Right lobe of liver (tissue), 6 donors: ENCODE data around the gene USP9X. TPM values are rescaled to one million over a fixed set of nuclear protein-coding genes. Genes with fewer than 3 reads are reported as not detected.

Experiments
- ATAC-seq, 4 donors: fragments of 200-7000 bp; cut with Tn5 transposase; one replicate each; pipeline ENCODE4 v1.9.1; 2020; ENCODE audit warnings: mild to moderate bottlenecking in 4 of 4, moderate library complexity in 4 of 4
- DNase-seq, 3 donors: peaks; one replicate each; pipeline ENCODE4 v3.0.0-alpha.2; 2020
- H3K27ac ChIP-seq, 3 donors: fragments of 200-600 bp; one replicate each; pipeline ENCODE4 v1.8.0; 2022
- H3K27me3 ChIP-seq, 2 donors: fragments of 200-600 bp; one replicate each; pipeline ENCODE4 v1.8.0; 2022
- H3K36me3 ChIP-seq, 4 donors: fragments of 200-600 bp; sonication (generic) in 1 of 4; one replicate each; pipeline versions ENCODE4 v1.5.1 to v1.8.0; 2017 to 2022; ENCODE audit warnings: control low read depth in 1 of 4
- H3K4me1 ChIP-seq, 4 donors: fragments of 200-600 bp; sonication (generic) in 1 of 4; one replicate each; pipeline versions ENCODE4 v1.5.1 to v1.8.0; 2017 to 2022; ENCODE audit warnings: control low read depth in 1 of 4
- H3K4me3 ChIP-seq, 3 donors: fragments of 200-600 bp; one replicate each; pipeline ENCODE4 v1.8.0; 2022
- H3K9me3 ChIP-seq, 4 donors: fragments of 200-600 bp; sonication (generic) in 1 of 4; one replicate each; pipeline versions ENCODE4 v1.5.1 to v1.8.0; 2017 to 2022; ENCODE audit warnings: control low read depth in 1 of 4
- POLR2A ChIP-seq: fragments of 450-650 bp; IDR thresholded peaks from one replicate; pipeline ENCODE4 v1.6.1; 2017; ENCODE audit warnings: antibody characterized with exemption, mild to moderate bottlenecking
- WGBS: methylation state at CpG from one replicate; pipeline ENCODE4 v1.1.6; 2018; ENCODE audit warnings: low coverage, low lambda C conversion rate; ENCODE audit not compliant: insufficient coverage; ENCODE audit errors: missing lambda C conversion rate; 5-methylcytosine and 5-hydroxymethylcytosine counted together
- intact Hi-C, 2 donors: fragments of 100-400 bp; cut with DNase I; formaldehyde crosslinking; loops; one replicate each; pipeline versions ENCODE4 v1.11.2 to v1.14.1; 2022
- total RNA-seq, 6 experiments: library from RNA; depleted of rRNA in 2 of 6; stranded (reverse); fragments of >200 nt in 2 of 6; fragmentation: NEBNext Ultra II Directional in 3 of 6; extraction: Animal tissue kit (Norgen Biotek cat#: 25700) in 3 of 6; gene quantifications; one replicate each; pipeline versions ENCODE4 v1.1.0 to v1.2.4, GENCODE V29; 2016 to 2023
- TF ChIP-seq, protein P1 (sequence below), 4 donors: fragments of 200-600 bp in 3 of 4; fragments of 450-650 bp in 1 of 4; IDR thresholded peaks; one replicate each; pipeline versions ENCODE4 v1.5.1 to v1.8.0; 2016 to 2022; ENCODE audit warnings: antibody characterized with exemption in 4 of 4, mild to moderate bottlenecking in 2 of 4
- donor health status: DM: no; HTN: yes; CAD: no.
- donor health status: DM: no; HTN: no; CAD: no.
- donor health status: DM: no; HTN: no; CAD: no.
- donor health status: DM: no; HTN: yes; CAD: no.
- donor health status: DM: no; HTN: yes; CAD: no.

The USP9X gene
- total RNA-seq, 6 experiments from 2014 or later, result 53.5 to 76.2 (median 63.1) TPM

- no peak for DNase-seq
- Histone ChIP-seq H3K4me1 (peaks cover 0 to 17% (median 6%) of the 10 kb centered on the region in 4 donors), H3K4me3 (no peak overlapping the region), H3K9me3 (no peaks in the 10 kb centered on the region), H3K27ac (no peak overlapping the region), H3K27me3 (no peaks in the 10 kb centered on the region), H3K36me3 (no peaks in the 10 kb centered on the region)
- 61% methylated on average over 6 of the region's 6 CpGs for WGBS
- TF ChIP-seq, protein P1, sequence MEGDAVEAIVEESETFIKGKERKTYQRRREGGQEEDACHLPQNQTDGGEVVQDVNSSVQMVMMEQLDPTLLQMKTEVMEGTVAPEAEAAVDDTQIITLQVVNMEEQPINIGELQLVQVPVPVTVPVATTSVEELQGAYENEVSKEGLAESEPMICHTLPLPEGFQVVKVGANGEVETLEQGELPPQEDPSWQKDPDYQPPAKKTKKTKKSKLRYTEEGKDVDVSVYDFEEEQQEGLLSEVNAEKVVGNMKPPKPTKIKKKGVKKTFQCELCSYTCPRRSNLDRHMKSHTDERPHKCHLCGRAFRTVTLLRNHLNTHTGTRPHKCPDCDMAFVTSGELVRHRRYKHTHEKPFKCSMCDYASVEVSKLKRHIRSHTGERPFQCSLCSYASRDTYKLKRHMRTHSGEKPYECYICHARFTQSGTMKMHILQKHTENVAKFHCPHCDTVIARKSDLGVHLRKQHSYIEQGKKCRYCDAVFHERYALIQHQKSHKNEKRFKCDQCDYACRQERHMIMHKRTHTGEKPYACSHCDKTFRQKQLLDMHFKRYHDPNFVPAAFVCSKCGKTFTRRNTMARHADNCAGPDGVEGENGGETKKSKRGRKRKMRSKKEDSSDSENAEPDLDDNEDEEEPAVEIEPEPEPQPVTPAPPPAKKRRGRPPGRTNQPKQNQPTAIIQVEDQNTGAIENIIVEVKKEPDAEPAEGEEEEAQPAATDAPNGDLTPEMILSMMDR (IDR thresholded peaks at IDR 0.05), result no peak
- TF ChIP-seq POLR2A, result no peak
- ATAC-seq, result no peak
- intact Hi-C loops, result no loop called here
Measured at GRCh38 chrX:41043674-41044345, 41.4 kb upstream of the USP9X start.

GRCh38 chrX:41045960-41046567, 39.2 kb upstream of the USP9X start:
- Histone ChIP-seq H3K36me3 (no peaks in the 10 kb centered on the region), H3K27ac (peak overlapping the region; percentile 1 to 87 (median 76)), H3K4me3 (no peak overlapping the region), H3K4me1 (peaks cover 0 to 17% (median 7%) of the 10 kb centered on the region in 4 donors), H3K9me3 (no peaks in the 10 kb centered on the region), H3K27me3 (no peaks in the 10 kb centered on the region)
- intact Hi-C loops, result no loop called here
- DNase-seq (peak in 1 of 3 donors; percentile 50), ATAC-seq (peak; percentile 42 to 62 (median 46))
- 23% methylated on average over 2 of the region's 3 CpGs for WGBS
- no peak for TF ChIP-seq POLR2A

DNA sequence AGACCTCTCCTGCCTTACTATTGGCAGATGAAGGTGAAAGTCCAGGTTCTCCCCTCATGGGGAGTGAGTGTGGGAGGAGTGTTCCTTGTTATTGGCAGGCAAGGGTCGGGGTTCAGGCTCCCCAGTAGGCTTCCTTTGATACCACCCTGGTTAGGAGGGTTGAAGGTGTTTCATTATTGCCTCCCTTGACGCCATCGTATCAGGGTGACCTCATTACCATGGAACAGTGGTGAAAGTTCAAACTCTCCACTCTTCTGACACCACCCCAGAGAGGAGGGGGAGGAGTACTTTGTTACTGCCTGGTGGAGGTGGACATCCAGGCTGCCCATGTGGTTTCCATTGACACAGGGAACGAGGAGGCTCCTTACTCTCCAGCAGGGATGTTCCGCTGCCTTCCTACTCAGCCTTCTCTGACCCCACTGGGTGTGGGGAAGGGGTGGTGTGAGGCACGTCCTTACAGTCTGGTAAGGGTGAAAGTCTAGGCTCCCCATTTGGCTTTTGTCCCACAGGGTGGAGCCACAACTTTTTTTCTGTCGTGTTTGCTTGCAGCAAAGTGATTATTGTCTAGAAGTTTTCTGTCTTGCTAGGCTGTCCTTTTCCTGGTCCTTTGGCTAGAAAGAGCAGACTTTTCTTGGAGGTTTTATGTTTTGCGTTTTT, 37.2 kb upstream of the USP9X start:
- DNase-seq (peak; percentile 28 to 65 (median 63)), ATAC-seq (peak; percentile 71 to 82 (median 77))
- intact Hi-C loops, result no loop called here

DNA sequence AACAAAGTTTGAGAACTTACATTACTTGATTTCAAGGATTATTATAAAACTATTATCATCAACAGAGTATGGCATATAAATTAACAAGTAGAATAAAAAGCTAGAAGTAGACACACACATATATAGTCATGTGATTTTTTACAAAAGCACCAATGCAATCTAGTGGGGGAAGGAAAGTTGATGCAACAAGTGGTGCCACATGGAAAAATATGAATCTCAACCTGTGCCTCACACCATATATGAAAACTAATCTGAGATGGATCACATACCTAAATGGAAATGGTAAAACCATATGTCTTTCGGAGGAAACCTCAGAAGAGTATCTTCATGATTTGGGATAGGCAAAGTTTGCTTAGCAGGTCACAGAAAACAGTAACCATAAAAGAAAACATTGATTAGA, 34.9 kb upstream of the USP9X start:
- Histone ChIP-seq H3K36me3 (no peaks in the 10 kb centered on the region), H3K4me1 (peaks cover 0 to 17% (median 7%) of the 10 kb centered on the region in 4 donors), H3K4me3 (no peak overlapping the region), H3K9me3 (no peaks in the 10 kb centered on the region), H3K27me3 (no peaks in the 10 kb centered on the region), H3K27ac (peak overlapping the region in 2 of 3 donors; percentile 49 to 76)
- no peak for TF ChIP-seq POLR2A
- TF ChIP-seq, protein P1 (IDR thresholded peaks at IDR 0.05), result no peak
- DNase-seq (no peak), ATAC-seq (no peak)
- intact Hi-C loops, result no loop called here
- WGBS, result 92% methylated on average over 1 of the region's 1 CpG

More for the DNA sequence above, 37.2 kb upstream of the USP9X start:
- H3K27ac ChIP-seq, result peak overlapping the region; percentile 73 to 87 (median 76)
- TF ChIP-seq, protein P1 (IDR thresholded peaks at IDR 0.05), result no peak
- TF ChIP-seq POLR2A, result no peak
- no peaks in the 10 kb centered on the region for H3K36me3 ChIP-seq
- H3K4me3 ChIP-seq, result no peak overlapping the region
- peaks cover 0 to 17% (median 7%) of the 10 kb centered on the region in 4 donors for H3K4me1 ChIP-seq
- whole genome bisulfite sequencing, result 29% methylated on average over 5 of the region's 8 CpGs
- H3K9me3 ChIP-seq, result no peaks in the 10 kb centered on the region
- no peaks in the 10 kb centered on the region for H3K27me3 ChIP-seq

- H3K36me3 ChIP-seq, result no peaks in the 10 kb centered on the region
- H3K27ac ChIP-seq, result no peak overlapping the region
- no peak for ATAC-seq
- H3K27me3 ChIP-seq, result no peaks in the 10 kb centered on the region
- intact Hi-C loops, result no loop called here
- TF ChIP-seq, protein P1 (IDR thresholded peaks at IDR 0.05), result no peak
- no peak for TF ChIP-seq POLR2A
- H3K4me1 ChIP-seq, result peaks cover 0 to 13% (median 7%) of the 10 kb centered on the region in 4 donors
- H3K9me3 ChIP-seq, result no peaks in the 10 kb centered on the region
- H3K4me3 ChIP-seq, result no peak overlapping the region
- 83% methylated on average over 1 of the region's 1 CpG for WGBS
- no peak for DNase-seq
Measured at GRCh38 chrX:41051288-41051687, 34.0 kb upstream of the USP9X start.
